DMS153 treated with DMSO at 0.1 percent for 48 hours (cell line): ENCODE measurements around the gene ANK3.
A peak's percentile ranks its signal among the peaks of the same experiment; 100 is the strongest.

Source experiments
- DNase-seq: peaks from one replicate; lab custom pipeline; 2025; ENCODE audit not compliant: unreplicated experiment; lab: John Stamatoyannopoulos, UW

Gene ANK3

DNA sequence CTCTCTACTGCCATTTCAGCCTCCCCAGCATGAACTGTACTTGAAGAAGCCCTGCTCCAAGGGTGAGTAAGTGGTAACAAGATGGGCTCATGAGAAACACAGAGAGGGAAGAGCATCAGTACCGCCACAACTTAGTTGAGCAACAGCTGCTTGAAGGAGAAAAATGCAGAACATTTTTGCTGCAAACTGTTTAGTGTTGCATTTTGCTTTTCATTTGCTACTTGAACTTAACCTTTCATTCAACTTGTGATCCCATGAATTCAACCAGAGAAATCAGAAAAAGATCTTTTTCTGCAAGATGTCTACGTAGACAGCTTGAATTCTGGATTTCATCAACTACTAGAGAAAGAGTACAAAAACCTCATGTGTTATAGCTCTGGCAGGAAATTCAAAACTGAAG is 40.7 kb downstream of the ANK3 start:
- DNase-seq, result no peak

GRCh38 chr10:60347270-60347669 is 42.4 kb downstream of the ANK3 start:
- DNase-seq, result no peak

- DNase-seq, result no peak
Measured at GRCh38 chr10:60346661-60347060, 43.0 kb downstream of the ANK3 start.

- DNase-seq, result no peak
Measured at GRCh38 chr10:60343254-60343653, 46.4 kb downstream of the ANK3 start.

- no peak for DNase-seq
Measured at GRCh38 chr10:60341969-60342368, 47.7 kb downstream of the ANK3 start.

DNA sequence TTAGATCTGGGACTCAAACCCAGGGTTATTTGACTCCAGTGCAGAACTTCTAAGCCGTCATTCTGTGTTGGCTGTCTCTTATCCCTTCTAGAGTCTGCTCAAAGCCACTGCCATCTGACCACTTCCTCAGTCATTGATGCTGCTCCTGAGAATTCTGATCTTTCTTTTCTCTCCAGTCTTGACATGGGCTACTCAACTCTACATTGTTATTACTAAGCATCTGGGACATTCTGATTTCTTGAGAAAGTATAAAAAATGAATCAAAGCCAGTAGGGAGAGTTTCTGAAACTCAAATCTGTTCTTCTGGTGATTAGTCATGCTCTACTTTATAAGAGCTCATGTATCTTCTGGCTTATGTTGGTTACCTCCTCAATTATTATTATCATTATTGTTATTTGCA is 48.7 kb downstream of the ANK3 start:
- no peak for DNase-seq

- no peak for DNase-seq
Measured at GRCh38 chr10:60339757-60340156, 49.9 kb downstream of the ANK3 start.

DNA sequence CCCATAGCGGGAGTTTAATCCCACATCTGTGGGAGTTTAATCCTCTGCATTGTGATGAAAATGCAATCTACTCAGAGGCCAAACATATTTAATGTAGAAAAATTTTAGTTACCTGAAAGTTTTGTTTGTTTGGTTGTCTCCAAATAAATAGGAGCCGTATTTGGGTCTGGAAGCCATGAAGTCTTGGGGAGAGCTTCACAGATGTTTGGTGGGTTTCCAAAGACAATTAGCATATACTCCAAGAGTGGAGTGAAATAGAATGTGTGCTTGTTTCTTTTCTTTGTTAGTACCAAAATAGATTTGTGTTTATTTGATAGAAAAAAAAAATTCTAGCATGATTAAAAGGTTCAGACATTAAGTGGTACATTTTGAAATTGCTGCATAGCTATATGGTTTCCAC is 50.9 kb downstream of the ANK3 start:
- DNase-seq, result no peak

GRCh38 chr10:60338002-60338564 is 51.6 kb downstream of the ANK3 start:
- no peak for DNase-seq

DNA sequence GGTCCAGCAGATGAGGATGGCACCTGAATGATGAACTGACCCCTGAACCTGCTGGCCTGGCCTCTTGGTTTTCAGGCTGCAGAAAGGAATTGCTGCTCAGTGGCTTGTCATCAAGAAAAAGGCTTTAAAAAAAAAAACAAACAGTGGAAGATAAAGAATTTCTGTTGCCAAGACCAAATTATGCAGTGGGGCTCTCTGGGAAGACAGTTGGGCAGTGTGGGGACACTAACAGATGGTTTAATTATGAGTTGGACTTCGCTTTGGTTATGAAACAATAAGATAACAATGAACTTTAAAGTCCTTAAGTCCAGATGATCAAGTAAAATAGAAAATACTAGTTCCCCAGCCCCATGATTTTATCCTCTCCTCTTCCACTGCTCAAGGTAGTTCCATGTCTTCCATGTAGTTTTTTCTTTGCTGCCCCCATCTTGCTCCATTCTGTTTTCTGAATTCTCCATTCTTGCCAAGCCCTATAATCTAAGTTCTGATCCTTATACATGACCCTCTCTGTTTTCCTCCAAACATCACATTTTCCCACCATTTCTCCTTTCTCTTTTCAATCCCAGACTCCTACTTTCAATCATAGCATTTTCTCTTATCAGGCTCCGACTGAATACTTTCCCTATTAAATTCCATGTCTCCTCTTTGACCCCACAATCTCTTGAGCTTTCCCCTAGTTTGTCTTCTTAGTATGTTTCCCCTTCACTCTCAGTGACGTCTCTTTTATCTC is 52.6 kb downstream of the ANK3 start:
- DNase-seq, result no peak

DNA sequence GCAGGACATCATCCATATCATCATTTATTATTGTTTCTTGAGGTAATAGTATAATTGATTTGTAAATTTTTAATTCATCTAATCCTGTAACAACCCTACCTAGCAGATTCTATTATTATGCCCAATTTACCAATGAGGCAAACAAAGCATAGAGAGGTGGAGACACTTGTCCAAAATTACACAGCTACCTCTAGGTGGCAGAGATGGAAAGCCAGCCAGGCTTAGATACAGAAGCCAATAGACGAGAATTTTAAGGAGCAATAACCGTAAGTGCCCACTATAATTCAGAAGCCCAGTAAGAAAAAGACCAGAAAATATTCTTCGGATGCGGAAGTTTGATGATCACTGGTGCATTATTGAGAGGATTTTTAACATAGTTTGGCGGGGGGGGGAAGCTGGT is 54.0 kb downstream of the ANK3 start:
- DNase-seq, result no peak

DNA sequence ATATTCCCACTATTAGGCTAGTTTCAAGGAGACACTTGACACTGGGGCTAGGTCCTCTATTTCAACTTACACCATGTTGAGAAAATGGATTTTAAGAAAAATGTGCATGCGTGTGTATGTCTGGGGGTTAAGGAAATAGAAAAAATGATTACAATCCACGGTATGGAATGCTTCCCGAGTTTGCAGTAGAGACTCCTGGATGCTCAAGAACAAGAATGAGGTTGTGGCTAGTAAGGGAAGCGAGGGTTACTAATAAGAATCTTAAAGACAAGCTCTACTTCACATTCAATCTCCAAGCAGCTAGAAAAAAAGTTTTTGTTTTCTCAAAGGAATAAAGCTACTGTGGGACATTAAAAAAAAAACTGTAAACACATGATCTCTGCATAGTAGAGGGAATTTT is 54.7 kb downstream of the ANK3 start:
- no peak for DNase-seq

DNA sequence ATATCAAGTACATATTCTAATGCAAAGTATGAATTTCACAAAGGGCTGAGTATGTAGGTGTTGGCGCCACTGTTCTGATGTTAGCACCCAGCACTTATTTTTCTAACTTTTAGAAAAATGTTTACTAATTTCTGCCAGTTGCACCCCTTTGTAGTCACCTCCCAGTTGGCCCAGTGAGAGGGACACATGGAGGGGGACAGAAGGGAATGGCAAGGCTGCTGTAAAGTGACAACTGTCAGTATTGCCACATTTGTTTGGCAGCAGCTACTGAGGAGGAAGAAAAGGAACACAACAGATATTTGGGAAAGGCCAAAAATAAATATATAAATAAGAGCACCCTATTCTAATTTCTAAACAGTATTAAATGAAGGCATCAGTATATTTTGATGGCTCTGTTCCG is 57.3 kb downstream of the ANK3 start:
- no peak for DNase-seq

GRCh38 chr10:60331886-60332285 is 57.8 kb downstream of the ANK3 start:
- DNase-seq, result no peak

DNA sequence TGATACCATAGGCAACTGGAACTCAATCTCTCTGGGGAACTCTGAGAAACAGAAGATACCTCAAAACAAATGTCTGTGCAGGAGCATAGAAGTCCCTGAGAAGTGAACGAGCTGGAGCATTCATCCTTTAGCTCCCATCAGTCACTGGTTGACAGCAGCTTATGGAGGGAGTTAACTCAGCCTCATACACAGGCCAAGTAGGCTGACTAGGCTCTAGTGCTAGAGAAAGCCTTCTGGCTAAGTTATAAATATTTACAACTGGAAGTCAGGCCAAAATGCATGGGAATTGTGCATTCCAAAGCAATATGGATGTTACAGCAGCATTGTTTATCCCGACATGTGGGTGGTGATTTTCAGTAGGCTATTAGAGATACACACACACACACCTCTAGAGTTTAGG is 66.5 kb downstream of the ANK3 start:
- DNase-seq, result no peak

DNA sequence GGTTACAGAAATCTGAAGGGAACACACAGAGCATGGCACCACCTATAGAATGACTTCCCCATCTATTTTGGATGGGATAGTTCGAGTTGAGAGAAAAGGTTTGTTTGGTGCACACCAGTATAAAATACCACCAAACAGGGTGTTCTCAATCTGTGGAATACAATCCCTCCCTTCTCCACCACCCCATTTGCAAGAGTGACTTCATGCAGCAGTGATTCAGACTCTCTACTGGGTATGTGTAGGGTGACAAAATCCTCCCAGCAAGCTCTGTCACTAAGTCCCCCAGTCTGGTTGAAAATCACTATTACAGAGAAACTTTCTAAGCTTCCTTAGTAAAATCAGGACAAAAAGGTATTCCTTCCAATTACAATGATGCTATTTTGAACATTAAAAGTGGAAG is 69.0 kb downstream of the ANK3 start:
- no peak for DNase-seq

- DNase-seq, result no peak
Measured at GRCh38 chr10:60316029-60316428, 73.6 kb downstream of the ANK3 start.

DNA sequence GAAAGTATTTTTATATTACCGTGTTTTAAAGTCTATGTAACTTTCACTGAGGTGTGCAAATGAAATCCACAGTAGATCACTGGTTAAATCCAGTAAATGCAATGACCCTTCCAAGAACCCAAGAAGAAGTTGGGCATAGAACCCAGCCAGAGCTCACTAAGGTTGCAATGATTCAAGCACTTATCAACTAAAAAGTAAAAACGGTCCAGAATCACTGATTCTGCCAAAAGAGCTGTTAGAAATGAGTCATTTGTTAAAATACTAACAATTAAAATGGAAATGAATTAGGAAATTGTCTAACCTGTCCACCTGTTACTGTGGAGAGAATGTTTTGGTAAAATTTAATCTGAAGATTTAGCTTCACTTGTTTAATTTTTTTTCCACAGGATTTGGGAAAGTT is 74.4 kb downstream of the ANK3 start:
- no peak for DNase-seq

DNA sequence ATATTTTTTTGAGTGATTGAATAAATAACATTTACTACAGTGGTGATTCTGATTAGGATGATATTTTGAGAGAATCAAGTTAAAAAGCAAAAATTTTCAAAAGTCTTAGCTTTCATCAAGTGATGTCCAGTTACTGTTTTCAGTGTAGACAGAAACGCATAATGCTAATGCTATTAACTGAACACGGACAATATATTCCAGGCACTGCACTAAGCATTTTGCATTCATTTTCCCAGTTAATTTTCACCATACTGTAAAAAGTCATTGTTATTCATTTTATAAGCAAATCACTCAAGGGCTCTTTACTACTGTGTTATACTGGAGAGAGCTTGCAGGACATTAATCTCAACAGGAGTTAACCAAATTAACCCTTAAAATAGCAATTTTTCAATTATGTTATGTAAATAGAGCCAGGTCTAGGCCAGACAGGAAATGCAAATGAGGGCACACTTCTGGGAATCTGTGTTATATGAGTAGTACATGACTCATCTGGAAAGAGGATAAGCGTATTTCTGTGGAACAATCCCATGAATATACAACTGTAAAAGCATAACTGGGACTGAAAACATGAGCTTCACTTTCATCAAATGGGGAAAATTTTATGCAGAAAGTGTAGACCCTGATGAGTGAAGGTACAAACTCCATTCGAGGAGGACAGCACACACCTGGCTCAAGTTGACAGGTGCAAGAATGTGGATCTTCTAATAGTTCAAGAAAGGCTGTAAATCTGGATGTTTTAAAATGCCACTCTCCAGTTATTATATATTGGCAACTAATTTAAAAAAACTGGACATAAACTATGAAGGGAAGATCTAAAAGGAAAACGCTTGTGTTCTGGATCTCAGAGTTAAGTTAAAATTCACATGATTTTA is 75.4 kb downstream of the ANK3 start:
- DNase-seq, result peak; percentile 10

- DNase-seq, result no peak
Measured at GRCh38 chr10:60313589-60313952, 76.1 kb downstream of the ANK3 start.

GRCh38 chr10:60312818-60313588 is 76.7 kb downstream of the ANK3 start:
- no peak for DNase-seq
